HT1080 (cell line): ENCODE data around the gene UTP25. TPM values are rescaled to one million over a fixed set of nuclear protein-coding genes. Genes with fewer than 3 reads are reported as not detected.
"Not testable (repeated sequence)": the region's sequence is repeated elsewhere in the genome, so short reads cannot be mapped to it uniquely, and the experiment has no call there.

ENCODE experiments used
- DNase-seq: peaks from one replicate; pipeline ENCODE4 v3.0.0-alpha.2; 2015; ENCODE audit warnings: low read depth
- polyA plus RNA-seq, 2 experiments: library from polyadenylated mRNA; depleted of rRNA; stranded (reverse); fragments of >200 nt; gene quantifications; 2 replicates each; pipeline ENCODE4 v1.2.3, GENCODE V29; 2015
- total RNA-seq: library from RNA; depleted of rRNA; stranded (reverse); fragments of >200 nt; shearing (Covaris generic); gene quantifications from 2 replicates; pipeline ENCODE4 v1.2.3, GENCODE V29; 2014; rRNA removed

Gene UTP25, protein sequence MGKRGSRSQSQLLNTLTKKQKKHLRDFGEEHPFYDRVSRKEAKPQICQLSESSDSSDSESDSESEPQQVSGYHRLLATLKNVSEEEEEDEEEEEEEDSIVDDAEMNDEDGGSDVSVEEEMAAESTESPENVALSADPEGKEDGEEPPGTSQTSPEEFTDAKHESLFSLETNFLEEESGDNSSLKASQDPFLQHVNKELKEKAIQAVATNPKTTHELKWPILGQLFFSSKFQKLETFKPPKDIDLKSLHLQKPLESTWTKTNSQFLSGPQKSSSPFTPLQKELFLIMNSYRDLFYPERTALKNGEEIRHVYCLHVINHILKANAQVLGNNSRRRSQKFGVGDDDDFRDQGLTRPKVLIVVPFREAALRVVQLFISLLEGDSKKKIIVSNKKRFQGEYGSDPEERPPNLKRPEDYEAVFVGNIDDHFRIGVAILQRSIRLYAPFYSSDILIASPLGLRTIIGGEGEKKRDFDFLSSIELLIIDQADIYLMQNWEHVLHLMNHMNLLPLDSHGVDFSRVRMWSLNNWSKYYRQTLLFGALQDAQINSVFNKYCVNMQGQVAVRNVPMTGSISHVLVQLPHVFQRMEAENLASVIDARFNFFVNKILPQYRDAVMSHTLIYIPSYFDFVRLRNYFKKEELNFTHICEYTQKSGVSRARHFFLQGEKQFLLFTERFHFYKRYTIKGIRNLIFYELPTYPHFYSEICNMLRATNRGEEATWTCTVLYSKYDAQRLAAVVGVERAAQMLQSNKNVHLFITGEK
- total RNA-seq: 12.4 and 12.5 TPM in 2 replicates
- 8.1 and 10.0 TPM in 2 replicates for polyA plus RNA-seq (2015; cell fraction: cytosol; rRNA removed)
- polyA plus RNA-seq (2015; cell fraction: nucleus; rRNA removed): 23.2 and 25.0 TPM in 2 replicates

DNA sequence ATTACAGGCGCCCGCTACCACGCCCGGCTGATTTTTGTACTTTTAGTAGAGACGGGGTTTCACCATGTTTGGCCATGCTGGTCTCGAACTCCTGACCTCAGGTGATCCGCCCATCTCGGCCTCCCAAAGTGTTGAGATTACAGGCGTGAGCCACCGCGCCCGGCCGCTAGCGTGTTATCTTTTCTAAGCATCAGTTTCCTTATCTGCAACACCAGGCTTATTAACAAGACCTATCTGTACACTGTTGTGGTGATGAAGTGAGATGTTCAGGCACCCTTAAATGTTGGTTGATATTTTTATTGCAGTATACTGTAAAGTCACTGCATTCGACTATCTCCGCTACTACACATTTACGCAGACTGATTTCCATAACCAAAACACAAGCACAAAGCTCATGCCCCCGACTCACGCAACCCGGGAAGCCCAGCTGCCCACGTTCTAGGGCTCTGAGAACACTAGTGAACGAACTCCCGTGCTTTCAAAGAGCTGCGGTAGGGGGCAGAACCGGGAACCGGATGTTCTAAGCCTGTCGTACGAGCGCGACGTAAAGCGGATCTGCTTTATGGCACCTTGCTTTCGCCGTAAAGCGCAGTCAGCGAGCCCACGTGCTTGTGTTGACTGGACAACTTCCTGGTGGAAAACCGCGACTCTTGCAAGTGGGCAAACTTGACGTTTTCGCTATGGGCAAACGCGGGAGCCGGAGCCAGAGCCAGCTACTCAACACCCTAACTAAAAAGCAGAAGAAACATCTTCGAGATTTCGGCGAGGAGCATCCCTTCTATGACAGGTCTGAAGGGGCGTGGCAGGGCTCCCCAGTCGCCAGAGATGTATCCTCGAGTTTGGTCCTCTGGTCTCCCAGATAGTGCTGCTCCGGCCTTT lies at the start of gene UTP25:
Gene UTP25, plus strand, starts transcription at position 589 of the 879 bp plus-strand sequence. Its CDS starts 92 bp downstream, at position 681.
- DNase-seq: peak; percentile 94

DNA sequence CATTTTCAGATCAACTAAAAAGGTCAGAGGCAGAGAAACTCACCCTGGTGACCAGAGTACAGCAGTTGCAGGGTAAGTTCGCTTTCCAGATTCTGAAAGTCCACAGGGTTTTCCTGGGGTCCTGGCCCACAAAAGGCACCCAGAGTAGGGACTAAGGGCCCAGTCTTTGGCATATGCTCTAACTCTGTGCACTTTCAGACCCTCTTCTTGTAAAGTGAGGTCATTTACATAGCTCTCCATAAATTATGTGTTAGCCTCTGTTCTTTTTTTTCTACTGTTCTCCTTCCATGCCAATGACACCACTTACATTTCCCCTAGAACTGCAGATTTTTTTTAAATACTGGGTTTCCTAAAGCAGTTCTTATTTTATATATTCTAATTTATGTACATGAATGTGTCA lies 49.7 kb upstream of the UTP25 start:
- DNase-seq: no peak

DNA sequence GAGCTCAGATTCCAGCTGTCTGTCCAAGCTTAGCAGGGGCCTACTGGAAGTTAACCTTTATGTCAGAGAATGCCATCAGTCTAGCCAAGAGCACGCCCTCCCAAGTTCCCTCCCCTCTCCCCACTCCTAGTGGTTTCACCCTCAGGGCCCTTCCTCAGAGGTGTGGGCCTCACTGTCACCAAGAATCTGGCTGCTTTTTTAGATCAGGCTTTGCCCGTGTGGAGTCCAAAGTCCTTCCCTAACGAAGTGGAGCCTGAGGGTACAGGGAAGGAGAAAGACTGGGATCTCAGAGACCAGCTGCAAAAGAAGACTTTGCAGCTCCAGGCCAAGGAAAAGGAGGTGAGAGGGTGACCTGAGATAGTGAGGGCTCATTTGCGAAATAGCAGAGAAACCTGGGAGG lies 47.5 kb upstream of the UTP25 start:
- no peak for DNase-seq

DNA sequence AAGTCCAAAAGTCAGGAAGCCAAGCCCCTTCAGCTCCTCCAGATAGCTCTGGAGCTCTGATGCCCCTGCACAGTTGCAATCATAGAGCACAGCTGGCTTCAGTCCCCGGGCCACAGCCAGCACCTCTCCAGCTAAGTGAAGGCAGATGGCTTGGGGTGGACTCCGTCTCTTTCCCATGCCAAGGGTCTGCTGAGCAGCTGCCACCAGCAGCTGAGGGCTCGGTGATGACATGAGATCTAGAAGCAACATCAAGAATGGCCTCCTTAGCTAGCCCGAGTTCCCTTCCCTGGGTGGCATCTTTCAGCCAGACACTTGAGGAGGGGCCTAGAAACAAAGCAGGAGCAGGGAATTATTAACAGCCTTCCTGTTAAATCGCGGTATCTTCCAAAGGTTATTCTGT lies 44.4 kb upstream of the UTP25 start:
- no peak for DNase-seq

DNA sequence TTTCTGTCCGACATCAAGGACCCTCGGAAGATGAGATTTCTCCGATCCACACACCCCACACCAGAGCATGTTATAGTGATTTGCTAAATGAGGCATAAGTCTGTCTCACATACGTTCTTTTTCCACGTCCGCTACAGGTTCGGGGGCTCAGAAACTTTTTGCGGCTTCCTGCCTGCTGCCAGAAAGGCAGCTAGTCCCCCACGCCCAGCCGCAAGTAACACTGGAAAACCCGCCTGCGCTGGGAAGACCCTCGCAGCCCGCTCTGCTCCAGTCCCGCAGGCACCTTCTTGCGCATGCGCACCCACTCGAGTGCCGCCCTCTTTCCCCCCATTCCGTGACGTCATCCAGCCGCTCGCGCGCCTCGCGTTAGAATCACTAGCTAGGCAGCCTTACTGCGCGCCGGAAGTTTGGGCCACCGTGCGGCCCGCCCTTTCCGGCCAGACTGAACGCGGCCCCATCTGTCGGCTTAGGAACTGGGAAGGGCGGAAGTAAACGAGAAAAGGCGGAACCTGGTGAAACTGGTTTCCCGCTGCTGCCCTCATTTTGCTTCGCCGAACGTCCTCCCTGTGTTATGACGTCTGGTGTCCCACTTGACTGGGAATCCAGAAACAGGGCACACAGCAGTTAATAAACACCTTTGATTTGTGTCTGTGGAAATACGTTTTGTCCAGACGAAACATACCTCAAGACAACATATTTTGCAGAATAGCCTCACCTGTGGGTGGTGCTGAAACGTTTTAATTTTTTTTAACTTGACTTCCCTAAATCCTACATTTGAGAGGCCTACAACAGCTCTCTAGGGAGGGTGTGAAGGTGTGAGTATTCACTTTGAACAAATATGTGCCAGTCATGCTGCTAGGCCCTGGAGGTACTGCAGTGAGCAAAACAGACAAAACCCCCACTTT lies 43.3 kb upstream of the UTP25 start, which contains the start of gene C1orf74:
Gene C1orf74, minus strand, starts transcription at position 295 of the 905 bp plus-strand sequence. CDS start 925 bp downstream, outside the sequence.
- peak; percentile 98 for DNase-seq

DNA sequence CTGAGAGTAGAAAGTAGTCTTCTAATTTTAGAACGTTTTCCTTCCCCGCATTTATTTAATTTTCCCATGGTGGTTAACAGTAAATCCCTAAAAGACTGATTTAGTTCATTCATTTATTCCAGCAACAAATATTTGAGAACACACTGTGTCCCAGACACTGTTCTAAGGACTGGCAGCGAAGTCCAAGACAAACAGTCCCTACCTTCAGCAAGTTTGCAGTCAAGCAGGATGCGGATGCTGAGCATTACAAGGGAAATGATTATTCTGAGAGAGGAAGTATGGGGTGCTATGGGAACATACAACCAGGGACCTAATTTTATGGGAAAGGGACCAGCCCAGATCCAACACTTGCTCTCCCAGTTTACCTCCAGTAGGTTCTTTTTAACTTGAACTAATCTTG lies 42.2 kb upstream of the UTP25 start:
- no peak for DNase-seq

DNA sequence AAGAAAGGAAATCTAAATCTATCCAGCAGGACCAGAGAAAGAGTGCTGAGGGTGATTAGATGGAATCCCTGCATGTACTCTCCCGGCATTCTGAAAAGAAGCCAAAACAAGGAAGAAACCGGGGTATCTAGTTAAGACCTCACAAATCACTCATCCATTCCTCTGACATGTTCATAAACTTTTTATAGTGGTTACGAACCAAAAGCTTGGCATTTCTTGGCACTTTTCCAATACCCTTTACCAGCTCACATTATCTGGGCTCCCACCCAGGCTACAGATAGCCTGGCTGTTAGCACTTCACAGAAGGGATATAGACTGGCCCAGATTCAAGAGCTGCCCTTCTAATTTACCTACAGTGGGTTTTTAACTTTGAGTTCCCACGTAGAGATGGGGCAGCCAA lies 41.6 kb upstream of the UTP25 start:
- DNase-seq: no peak

DNA sequence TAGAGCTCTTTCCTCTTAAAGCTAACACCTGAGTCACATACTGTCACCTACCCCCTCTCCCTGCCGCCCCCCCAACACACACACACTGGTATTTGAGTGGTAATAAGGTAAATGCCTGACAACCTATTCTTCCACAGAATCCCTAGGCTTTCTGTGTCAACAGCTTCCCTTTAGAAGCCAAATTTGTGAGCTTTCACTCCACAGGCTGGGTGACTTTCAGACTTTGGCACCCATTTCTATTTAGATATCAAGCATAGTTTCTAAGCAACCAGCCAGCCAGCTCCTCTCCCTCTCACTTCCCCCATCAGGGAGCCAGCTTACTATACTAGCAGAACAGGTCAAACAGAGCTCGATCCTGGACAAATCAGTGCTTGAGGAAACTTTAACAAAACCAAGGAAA lies 40.2 kb upstream of the UTP25 start:
- DNase-seq: peak; percentile 21

DNA sequence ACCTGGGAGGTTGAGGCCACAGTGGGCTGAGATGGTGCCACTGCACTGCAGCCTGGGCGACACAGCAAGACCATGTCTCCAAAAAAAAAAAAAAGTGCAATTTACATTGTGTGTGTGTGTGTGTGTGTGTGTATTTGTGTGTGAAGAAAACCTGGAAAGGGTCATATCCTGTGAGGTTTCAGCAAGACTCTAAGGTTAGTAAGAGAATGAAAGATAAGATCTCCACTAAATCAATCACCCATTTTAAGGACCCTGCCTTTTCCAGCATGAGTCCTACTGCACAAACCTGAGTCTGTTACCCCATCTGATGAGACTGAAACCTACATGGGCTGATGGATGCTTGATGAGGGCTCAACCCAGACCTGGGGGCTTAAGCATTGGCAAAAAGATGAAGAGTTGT lies 38.5 kb upstream of the UTP25 start:
- DNase-seq: no peak

DNA sequence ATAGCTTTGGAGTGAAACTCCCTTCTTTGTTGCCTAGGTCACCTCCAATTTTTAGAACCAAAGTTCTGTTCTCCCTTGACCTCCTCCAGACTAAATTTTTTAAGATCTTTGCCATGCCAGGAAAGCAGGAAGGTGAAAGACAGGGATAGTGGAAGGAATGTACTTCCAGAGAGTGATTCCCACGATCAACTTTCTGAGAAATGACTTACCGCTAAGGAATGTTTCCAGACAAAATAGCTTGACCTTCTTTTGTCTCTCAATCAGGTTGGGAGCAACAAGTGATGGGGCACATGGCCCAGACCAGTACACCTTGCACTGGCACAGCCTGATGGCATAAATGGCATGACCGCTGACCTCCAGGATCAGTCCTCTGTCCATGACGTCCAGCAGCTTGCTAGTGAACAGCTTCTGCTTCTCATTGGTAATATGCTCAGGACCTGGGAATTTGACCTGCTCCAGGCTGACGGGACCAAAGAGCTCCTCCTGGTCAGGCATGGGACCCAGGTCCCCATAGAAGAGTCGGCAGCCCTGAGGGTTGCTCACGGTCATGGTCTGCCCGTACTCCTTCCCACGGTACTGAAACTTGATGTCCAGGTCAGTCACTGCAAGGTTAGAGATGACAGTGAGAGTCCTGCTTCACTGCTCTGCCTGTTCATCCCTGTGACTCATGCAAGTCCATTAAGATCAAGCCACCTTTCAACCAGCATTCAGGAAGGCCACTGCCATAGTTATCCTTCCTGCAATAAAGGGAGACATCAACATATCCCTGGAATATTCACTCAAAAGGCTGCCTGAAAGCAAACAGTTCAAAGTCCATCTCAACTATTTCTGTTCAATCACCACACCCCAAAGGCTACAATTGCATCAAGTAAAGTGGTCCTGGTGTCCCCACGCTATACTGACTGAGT lies 37.2 kb upstream of the UTP25 start:
- peak; percentile 76 for DNase-seq

DNA sequence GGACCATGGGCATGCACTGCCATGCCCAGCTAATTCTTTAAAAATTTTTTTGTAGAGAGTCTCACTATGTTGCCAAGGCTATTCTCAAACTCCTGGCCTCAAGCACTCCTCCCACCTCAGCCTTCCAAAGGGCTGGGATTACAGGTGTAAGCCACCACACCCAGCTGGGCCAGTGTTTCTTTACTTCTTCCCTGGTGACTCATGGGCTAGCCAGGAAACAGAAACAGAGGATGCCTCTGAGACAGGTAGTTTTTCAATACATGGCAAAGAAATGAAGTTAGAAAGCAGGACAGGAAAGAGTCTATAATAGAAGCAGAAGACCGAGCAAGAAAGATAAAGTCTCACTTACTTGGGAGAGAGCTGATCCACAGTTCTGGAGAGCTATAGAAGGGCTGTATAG lies 35.9 kb upstream of the UTP25 start:
- no peak for DNase-seq

DNA sequence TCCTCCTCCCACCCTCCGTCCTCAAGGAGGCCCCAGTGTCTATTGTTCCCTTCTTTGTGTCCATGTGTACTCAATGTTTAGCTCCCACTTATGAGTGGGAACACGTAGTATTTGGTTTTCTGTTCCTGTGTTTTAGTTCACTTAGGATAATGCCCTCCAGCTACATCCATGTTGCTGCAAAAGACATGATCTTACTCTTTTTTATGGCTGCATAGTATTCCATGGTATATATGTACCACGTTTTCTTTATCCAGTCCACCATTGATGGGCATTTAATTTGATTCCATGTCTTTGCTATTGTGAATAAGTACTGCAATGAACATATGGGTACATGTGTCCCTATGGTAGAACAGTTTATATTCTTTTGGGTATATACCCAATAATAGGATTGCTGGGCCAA lies 34.1 kb upstream of the UTP25 start:
- DNase-seq: not testable (repeated sequence)

DNA sequence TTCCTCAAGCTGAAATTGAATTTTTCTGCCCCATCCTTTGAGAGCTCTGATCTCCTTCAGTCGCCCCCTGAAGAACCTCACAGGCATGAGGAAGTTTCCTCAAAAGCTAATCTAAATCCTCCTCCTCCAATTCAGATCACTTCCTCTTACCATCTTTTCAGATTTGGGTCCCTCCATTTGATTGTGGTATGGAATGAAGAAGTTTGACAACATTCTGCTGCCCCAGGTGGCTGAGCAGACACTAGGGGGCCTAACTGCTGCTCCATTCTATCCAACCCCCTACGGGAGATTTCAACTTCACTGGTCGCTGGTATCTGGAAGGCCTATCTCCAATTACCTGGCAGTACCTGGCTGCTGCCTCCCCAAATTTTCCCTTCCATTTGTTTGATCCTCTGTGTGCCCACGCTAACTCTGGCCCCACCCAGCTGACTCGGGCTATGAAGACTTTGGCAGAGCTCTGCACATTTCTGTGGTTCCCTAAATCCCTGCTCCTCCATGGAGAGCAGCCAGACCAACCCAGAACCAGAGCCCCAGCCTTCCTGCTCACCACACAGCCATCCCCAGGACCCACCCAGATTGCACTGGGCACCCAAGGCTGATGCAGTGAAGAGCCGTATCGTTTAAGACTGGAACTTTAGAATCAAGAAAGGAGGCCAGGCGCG lies 29.7 kb upstream of the UTP25 start:
- DNase-seq: no peak

DNA sequence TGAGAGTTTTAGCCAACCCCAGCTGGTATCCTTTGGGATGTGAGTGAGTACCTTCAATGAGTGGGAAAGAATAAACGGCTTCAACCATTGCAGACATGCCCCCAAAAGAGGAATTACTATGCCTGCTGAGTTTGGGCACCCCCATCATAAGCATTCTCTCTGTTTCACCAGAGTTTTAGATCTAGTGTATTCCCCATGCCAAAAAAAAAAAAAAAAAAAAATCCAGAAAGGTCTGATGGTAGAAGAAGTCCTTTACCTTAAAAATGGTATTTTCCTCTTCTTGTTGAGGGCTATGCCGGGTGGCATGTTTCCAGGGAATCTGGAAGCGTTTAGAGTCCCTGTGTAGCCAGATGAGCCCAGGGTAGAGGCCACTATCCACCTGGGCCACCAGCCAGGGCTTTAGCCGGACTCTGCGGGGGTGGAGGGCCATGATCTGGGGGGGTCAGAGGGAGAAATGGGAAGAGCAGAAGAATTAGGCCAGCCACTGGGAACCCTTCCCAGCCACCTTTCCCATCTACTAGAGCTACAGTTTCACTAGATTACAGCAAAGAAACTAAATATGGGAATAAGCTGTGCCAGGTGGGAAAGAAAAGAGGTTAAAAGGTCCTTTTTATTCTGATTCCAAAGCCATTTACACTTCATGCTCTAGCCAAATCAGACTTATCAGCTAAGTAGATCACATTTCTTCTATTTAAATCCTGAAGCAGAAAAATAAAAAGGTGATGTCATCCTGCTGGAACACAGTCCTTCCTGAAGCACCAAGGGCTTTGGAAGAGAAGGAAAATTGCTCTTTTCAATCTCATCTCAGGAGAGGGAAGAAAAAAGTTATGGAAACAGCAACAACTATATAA lies 26.6 kb upstream of the UTP25 start:
- DNase-seq: no peak

DNA sequence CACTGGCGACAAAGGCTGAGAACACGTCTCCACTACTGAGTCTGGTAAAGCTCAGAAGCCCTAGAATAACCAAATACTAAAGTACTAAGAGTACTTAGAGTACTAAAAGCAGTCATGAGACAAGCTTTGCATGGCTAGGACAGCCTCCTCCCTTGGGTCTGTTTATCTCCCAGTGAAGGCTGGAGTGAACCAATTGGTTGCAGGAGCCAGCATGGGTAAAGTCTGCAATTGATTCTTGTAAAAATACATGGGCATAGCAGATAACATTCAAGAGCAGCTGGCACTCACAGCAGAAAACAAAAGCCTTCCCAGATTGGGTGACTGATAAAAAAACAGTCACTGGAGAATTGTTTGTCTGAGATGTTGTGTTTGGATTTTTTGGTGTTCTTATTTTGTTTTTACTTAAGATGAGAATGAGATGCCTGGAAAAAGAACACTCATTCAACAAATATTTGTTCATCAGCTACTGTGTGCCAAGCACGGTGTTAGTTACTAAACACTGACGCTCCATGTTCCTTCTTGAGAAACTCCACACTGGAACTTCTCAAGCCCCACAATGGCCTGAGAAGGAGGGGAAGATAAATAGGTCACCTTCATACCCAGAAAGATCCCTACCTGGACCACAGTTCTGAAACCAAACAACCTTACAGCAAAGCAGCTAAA lies 25.5 kb upstream of the UTP25 start:
- no peak for DNase-seq

DNA sequence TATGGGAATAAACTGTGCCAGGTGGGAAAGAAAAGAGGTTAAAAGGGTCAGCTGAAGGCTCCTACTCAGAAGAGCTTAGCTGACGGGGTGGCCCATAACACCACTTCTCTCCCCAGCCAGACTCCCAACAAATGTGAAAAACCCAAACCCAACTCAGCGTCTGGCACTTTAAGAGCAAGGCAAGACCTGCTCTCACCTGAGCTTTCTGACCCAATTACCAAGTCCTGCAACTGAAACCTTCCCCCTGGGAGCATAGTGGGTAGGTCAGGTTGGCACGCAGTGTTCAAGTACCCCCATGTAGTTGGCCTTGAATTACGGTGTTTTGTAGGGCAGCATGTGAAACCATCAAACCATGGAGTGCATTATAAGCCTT lies 25.0 kb upstream of the UTP25 start:
- DNase-seq: no peak

DNA sequence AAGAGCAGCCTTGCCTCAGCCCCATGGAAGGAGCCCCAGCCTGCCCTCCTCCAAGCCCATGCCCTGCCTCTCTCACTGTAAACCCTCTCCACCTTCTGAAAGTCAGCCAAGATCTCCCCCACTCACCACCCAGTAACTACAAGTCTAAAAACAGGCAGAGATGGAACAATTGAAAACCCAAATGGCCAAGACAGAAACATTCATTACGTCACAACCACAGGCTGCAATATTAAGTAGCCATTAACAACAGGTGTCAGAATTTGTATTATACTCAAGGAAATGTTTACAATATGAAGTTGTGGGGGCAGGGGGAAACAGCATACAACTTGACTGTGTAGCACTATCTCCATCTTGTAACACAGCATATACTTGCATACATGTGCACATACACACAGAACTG lies 24.2 kb upstream of the UTP25 start:
- no peak for DNase-seq
